Measurements from ENCODE around the gene AKR7A2. TPM values are rescaled to one million over a fixed set of nuclear protein-coding genes. Genes with fewer than 3 reads are reported as not detected.

AKR7A2 gene
- 140 and 142 TPM in 2 replicates for total RNA-seq (2014; rRNA removed; shearing (Covaris generic))

DNA sequence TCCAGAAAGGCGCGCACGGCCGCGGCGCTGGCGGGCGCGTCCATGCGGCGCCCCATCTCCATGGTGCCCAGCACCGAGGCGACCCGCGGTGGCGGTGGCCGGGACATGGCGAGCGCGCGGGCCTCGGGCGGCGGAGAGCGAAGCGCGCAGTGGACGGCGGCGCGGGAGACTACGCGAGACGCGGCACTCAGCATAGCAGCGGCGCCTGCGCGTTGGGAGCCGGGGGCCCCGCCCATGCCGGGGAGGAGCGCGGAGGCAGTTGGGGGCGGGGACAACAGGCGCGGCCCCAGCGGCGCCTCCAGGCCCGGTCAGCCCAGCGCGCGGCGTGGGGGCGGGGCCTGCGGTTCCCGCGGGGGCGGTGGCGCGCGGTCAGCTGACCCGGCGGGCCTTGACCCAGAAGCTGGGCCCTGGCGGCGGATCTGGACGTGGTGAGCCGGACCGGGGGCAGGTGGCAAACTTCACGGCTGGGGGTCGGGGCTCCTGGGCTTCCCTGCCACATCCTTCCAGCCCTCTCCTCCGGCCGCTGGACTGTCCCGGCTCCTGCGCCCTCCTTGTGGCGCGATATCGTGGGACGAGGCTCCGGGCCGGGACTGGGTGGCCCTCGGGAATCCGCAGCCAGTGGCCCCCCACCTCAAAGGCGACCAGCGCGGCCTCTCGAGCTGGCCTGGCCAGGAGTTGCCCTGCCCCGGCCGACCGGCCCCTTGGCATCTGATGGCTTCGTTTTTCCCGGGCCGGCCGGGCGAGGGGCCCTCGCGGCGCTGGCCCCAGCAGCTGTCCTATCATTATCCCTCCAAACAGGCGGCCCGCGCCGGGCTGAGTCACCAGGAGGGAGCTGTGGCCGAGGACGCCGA is at the start of gene AKR7A2, which contains the start of gene SLC66A1:
Gene AKR7A2 (minus strand): TSS at position 214 of the 851 bp plus-strand sequence. CDS start 20 bp downstream, at position 194.
Gene SLC66A1 (plus strand): TSS at position 396 of the 851 bp plus-strand sequence. CDS start 5,352 bp downstream, outside the sequence.
- in situ Hi-C loops (cut with HindIII; ENCODE audit: low sequenced_read_pairs), result no loop called here
- peak; percentile 93 for DNase-seq (ENCODE audit: low spot score)

DNA sequence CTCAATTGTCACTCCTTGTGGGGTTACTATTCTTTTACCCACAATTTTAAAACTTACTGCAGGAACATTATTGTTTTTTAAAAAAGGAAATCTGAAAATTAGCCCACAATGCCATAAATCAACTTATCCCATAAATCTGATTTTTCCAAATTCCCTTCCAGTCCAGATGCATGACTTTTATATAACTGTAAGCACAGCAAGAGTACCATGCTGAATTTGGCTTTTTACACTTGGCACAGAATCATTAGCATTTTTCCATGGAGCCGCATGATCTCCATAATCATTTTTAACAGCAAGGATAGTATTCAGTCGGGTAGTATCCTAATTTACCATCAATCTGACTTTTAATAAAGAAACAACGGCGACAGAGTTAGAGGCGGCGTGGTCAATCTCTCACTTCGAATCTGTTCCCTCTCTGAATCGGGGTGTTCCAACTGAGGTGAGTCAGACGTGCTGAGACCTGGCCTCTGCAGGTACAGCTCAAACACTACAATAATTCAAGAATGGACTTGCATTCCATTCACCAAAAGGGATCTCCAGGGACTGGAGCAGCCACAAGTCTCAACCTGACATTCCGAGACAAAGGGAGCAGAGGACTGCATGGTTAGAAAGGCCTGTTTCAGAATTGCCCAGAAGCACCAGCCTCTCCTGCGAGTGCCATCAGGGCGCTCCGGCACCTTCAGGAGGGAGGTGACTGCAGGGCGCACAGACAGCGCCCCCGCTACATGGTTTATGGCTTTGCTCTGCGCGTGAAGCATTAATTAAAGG is 49.1 kb upstream of the AKR7A2 start:
- no peak for DNase-seq (ENCODE audit: low spot score)
- in situ Hi-C loops (cut with HindIII; ENCODE audit: low sequenced_read_pairs), result no loop called here

DNA sequence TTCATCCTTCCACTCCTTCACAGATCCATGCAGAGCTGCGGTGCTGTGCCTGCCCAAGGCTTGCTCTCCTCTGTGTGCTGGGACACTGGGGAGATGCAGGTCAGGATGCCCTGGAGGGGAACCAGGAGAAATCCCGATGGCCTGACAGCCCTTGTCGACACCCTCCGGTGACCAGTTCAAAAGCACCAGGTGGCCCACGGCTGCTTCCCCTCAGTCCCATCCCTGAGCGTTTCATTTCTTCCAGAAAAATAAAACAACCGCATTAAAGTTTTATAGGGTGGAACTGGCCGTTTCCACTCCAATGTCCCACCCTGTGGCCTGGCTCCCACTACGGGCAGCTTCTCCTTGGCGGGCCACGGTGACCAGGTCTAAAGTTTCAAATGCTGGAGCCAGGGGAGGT is 48.5 kb upstream of the AKR7A2 start:
- in situ Hi-C loops (cut with HindIII; ENCODE audit: low sequenced_read_pairs), result no loop called here
- DNase-seq (ENCODE audit: low spot score), result no peak

DNA sequence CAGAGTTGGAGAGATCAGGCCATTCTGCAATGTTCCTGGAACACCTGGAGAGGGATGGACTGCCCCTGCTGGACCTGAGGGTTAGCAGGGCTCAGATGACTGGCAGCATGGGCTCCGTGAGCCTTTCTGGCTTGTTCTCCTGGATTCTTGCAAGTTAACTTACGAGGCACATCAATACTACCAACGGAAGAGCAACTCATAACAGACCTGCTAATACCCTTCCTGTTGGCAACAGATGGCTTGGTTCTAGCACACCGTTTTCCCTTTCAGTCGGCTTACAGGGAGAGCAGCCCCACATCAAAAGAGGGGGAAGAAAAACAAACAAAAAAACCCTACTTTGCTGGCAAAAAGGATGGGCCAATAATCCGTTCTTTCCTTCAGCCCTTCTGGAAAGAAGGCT is 48.1 kb upstream of the AKR7A2 start:
- peak; percentile 77 for DNase-seq (ENCODE audit: low spot score)
- in situ Hi-C loops (cut with HindIII; ENCODE audit: low sequenced_read_pairs), result no loop called here

DNA sequence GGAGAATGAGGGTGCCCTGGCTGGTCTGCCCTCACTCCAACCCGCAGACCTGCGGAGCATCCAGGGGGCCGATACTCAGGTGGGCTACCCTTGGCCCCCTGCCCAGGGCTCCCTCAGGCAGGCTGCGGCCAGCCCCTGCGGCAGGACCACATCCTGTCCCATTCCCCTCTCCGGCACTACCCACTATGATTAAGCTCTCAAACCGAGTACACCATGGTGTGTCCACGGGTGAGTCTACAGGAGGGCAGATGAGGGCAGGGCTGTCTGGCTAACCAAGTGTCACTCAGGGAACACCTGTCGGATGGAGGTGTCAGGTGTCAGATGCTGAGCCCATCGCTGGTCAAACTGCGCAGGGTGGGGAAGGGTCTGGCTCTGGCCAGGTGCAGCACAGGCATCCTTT is 47.4 kb upstream of the AKR7A2 start:
- no peak for DNase-seq (ENCODE audit: low spot score)
- in situ Hi-C loops (cut with HindIII; ENCODE audit: low sequenced_read_pairs), result no loop called here

DNA sequence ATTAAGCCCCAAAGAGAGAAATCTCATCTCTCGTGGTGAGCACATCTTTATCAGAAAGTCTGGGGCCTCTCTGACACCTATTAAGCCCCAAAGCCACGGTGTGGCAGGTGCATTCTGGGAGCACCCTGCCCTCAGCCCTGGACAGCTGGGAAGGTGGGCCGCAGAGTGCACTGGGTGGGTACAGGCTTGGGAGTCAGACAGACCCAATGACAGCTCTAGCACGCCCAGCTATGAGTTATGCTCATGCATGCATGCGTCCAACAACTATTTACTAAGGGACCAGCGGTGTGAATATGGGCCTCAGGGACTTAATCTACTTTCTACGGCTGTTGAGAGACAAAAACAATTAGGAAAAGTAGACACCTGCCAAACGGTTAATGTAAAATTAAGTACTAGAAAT is 46.8 kb upstream of the AKR7A2 start:
- in situ Hi-C loops (cut with HindIII; ENCODE audit: low sequenced_read_pairs), result no loop called here

DNA sequence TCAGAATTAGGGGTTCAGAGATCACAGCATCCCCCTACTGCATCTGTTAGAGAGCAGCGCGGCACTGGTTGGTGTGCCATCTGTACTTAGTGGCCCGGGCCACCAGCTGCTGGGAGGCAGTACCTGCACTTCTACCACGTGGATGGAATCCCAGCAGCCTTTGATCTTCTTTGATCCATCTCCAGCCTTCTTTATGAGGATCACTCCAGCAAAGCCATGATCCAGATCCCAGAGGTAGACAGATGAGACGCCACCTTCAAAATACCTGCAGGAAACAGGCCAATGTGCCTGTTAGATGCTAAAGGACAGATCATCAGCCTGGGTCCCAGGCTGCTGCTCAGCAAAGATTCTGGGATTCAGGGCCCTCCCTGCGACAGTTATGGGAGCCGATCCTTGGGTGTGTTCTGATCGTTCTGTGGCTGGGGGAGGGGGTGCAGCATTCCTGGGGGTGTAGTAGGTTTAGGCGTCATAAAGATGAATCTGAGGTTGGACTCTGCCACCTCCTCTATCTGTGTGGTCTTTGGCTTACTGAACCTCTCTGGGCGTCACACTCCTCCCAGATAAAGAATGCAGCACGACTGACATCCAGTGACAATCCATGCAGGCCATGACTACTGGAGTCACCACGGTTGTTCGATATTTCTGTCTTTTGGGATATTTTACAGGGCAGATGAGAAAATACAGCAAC is 45.5 kb upstream of the AKR7A2 start:
- in situ Hi-C loops (cut with HindIII; ENCODE audit: low sequenced_read_pairs), result no loop called here
- no peak for DNase-seq (ENCODE audit: low spot score)

More for the DNA sequence above, 46.8 kb upstream of the AKR7A2 start:
- no peak for DNase-seq (ENCODE audit: low spot score)

DNA sequence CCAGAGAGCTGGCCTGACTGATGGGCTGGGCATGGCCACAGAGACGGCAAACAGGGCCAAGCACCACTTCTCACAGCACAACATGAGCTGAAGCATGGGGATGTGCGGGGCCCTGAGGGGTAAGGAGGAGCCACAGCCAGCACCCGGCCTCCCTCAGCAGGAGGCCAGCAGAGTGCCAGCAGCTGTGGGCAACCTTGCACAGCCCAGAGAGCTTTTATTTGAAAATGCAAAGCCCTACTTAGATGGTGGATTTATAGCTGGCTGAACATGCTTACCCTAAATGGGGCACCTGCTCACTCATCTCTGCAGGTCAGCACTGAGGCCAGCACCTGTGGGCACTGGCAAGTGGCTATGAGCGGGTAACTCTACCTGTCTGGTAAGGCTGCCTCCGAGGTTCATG is 44.3 kb upstream of the AKR7A2 start:
- DNase-seq (ENCODE audit: low spot score), result no peak
- in situ Hi-C loops (cut with HindIII; ENCODE audit: low sequenced_read_pairs), result no loop called here

DNA sequence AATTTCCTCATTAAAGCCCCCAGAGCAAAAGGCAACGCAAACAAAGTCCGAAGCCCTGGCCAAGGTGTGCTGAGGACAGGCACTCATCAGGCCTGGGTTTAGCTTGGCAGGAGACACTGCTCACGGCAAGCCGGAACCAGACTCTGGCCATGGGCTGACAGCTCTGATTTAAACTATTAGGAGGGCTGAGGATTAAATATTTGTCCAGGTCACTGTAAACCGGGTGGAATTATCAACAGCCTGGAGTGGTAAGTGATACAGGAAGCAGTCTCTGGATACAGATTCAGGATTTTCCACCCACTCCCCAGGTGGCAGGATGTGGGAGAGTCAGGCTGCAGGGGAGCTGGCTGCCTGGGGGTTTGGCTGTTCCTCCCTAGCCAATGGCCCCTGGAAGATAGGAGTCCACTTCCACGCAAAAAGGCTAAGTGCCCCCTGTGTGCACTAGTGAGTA is 42.6 kb upstream of the AKR7A2 start:
- in situ Hi-C loops (cut with HindIII; ENCODE audit: low sequenced_read_pairs), result no loop called here
- no peak for DNase-seq (ENCODE audit: low spot score)

DNA sequence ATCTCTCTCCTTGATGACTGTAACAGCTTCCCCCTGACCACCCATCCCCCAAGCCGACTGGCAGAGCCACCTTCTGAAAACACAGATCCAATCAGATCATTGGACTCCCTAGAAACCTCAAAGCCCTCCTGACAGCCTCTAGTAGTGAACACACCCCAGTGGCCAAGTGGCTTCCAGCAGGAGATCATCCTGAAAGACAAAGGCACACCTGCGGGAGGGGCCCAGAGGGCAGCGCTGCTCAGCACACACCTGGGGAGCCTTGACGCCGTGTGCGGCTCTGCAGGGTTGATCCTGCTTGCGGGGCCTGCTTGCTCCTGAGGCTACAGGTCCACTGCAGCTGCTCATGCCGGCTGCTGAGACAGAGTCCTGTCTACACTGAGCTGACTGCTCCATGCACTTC is 41.7 kb upstream of the AKR7A2 start:
- in situ Hi-C loops (cut with HindIII; ENCODE audit: low sequenced_read_pairs), result no loop called here
- DNase-seq (ENCODE audit: low spot score), result no peak

DNA sequence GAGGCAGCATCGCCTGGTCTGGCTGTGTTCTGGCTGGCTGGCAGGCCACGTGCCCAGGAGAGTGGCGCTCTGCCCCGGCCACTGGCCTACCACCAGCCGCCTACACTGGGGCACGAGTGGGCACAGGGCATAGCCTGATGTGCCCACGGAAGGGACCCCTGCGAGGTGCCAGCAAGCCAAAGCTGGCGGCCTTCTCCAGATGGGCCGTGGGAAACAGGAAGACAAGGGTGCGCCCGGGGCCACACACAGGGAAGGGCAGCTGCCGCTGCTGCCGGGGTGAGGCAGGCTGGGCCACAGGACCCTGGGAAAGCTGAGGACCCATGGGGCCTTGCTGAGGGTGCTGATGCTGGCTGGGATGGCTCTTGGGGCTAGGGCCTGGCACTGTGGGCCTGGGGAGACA is 40.9 kb upstream of the AKR7A2 start:
- in situ Hi-C loops (cut with HindIII; ENCODE audit: low sequenced_read_pairs), result no loop called here
- no peak for DNase-seq (ENCODE audit: low spot score)

DNA sequence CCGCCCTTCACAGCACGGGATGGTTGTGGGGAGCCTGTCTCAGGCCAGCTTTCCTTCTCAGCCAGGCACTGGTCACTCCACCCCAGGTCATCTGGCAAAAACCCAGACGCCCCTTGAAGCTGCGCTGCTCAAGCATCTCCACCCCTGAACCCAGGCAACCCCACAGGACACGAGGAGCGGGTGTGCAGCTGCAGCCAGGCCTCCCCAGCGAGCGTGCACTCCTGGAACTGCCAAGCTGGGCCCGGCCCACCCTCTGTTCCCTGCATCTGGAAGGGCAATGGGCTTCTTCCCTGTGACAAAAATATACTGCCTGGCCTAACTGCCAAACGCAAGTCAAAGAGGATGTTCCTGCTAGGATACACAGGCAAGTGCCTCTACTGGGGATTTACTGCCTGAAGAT is 39.9 kb upstream of the AKR7A2 start:
- in situ Hi-C loops (cut with HindIII; ENCODE audit: low sequenced_read_pairs), result no loop called here
- DNase-seq (ENCODE audit: low spot score), result no peak

DNA sequence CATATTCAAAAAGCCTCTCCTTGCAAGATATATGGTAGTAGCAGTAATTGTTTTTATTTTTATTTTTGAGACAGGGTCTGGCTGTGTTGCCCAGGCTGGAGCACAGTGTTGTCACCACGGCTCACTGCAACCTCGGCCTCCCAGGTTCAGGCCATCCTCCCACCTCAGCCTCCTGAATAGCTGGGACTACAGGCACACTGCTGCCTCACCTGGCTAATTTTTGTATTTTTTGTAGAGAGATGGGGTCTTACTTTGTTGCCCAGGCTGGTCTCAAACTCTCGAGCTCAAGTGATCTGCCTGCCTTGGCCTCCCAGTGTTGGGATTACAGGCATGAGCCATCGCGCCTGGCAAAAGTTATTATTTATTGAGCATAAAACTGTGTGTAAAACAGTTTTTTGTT is 38.6 kb upstream of the AKR7A2 start:
- in situ Hi-C loops (cut with HindIII; ENCODE audit: low sequenced_read_pairs), result no loop called here
- DNase-seq (ENCODE audit: low spot score), result no peak

DNA sequence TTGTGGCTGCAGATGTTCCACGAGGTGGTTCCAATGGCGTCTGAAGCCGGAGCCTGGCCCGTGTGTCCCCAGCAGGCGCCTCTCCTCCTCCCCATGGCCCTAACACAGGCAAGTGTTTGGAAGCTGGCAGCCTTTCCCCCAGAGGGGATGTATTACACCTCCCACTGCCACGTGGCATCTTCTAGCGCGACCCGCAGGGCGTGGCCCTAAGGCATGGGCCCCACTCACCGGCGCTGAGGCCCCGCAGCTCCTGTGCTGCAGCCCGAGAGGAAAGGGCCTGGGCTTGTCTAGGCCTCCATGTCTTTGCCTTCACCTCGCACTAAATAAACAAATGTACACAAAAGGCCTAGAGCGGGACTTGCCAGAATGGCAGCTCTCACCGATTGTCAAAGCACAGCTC is 38.1 kb upstream of the AKR7A2 start:
- in situ Hi-C loops (cut with HindIII; ENCODE audit: low sequenced_read_pairs), result loop anchor here (25.0 kb wide), 1 partner anchor 287 kb away; the partner anchor contains the start of gene NBL1
- no peak for DNase-seq (ENCODE audit: low spot score)

DNA sequence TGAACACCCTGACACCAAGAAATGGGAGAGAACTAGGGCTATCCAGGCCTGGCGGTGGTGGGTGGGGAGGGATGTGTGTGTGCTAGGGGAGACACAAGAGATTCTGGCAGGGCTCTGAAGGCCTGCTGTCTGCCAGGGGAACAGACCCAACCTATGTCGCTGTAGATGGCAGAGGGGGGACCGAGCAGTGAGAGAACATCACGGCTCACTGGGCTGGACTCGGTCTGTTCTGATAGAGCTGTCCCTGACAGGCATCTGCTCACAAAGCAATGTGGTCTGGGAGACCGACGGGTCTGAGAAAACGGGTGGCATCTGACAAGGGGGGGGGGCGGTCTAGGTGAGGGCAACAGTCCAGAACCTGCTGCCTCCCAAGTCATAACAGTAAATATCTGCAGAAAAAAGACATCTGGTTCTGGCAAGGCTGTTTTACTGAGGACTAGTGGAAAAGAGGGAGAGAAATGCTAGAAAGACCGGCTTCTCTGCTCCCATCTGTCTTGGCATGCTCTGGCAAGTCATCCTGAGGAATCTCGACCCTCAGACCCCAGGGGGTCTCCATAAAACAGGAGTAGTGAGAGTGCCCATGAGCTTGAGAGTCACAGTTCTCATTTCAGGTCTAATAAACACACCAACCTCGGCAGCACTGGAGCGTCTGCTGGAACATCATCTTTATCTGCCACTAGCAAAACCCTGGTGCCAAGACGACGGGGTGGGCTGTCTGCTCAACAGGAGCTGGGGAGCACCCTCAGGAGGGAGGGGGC is 36.7 kb upstream of the AKR7A2 start:
- in situ Hi-C loops (cut with HindIII; ENCODE audit: low sequenced_read_pairs), result loop anchor here (25.0 kb wide), 1 partner anchor 289 kb away; the partner anchor contains the start of gene NBL1
- DNase-seq (ENCODE audit: low spot score), result peak; percentile 71

DNA sequence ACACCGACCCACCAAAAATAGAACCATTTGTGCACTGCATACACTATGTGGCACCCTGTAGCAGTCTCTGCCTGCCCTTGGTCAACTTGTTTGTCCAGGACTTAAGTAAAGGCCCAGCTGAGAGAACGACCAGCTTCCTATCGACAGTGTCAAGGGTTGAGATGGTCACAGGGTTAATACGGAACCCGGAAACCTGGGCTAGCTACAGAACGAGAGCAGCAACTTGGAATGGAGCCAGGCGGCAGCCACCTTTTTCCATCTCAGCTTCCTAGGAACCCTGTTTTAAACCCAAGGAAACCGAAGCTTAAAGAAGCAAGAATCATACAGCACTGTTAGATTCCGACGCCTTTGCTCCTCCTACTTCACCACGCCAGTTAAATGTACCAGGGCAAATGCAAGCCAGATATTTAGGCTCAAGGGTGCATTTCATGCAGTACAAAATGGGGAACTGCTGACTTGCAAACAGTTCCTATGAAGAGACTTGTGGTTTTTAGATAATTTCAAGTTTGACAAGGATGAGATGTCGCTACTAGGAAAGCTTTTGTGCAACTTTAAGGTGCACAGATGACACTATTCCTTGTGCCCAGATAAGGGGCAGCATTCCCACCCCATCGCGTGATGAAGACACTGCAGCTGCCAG is 35.7 kb upstream of the AKR7A2 start:
- no peak for DNase-seq (ENCODE audit: low spot score)
- in situ Hi-C loops (cut with HindIII; ENCODE audit: low sequenced_read_pairs), result loop anchor here (25.0 kb wide), 1 partner anchor 290 kb away; the partner anchor contains the start of gene NBL1

DNA sequence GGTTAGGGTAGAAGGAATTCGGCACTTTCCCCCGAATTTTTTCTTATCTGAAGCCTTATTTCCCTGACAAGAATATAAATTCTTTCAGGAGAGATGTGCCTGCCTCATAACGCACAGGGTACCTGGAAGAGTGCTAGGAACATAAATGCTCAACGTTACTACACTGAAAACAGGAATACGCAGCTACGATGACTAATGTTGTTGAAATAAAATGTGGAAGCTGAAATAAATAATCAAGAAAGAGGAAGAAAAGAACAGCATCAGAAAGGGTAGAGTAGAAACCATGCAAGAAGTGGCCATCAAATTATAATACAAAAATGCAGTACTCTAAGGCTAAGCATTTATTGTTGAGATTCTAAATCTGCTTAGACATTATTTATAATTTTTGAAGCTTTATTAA is 34.1 kb upstream of the AKR7A2 start:
- DNase-seq (ENCODE audit: low spot score), result no peak
- in situ Hi-C loops (cut with HindIII; ENCODE audit: low sequenced_read_pairs), result loop anchor here (25.0 kb wide), 1 partner anchor 291 kb away; the partner anchor contains the start of gene NBL1

DNA sequence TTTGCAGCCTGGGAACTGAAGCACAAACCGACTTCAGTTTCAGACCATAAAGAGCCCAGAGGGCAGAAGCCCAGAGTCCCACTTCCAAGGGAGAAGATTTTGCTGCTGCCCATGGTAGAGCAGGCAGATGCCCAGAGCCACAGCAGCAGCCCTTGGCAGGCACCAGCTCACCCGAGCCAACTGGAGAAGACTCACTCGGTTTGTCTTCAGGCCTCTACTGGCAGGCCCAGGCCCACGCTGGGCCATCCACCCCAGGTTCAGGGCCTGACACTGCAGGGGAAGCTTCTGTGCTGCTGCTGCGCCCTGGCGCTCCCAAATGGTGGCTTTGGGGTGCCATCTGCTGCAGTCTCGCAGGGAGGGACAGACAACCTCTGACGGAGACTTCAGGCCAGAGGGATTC is 33.4 kb upstream of the AKR7A2 start:
- in situ Hi-C loops (cut with HindIII; ENCODE audit: low sequenced_read_pairs), result loop anchor here (25.0 kb wide), 1 partner anchor 292 kb away; the partner anchor contains the start of gene NBL1
- DNase-seq (ENCODE audit: low spot score), result peak; percentile 65
